Kidney epithelial cell (primary cell): ENCODE results near the gene FGF1. TPM values are rescaled to one million over a fixed set of nuclear protein-coding genes. Genes with fewer than 3 reads are reported as not detected.

Experiments used
- DNase-seq: peaks from one replicate; pipeline ENCODE4 v3.0.0-alpha.2; 2010; ENCODE audit warnings: low read depth
- H3K27me3 ChIP-seq: 2 replicates; pipeline ENCODE4 v1.6.0; 2011; ENCODE audit warnings: low read length; ENCODE audit not compliant: control insufficient read depth, insufficient read depth
- H3K36me3 ChIP-seq: 2 replicates; pipeline ENCODE4 v1.5.1; 2011; ENCODE audit warnings: low read length; ENCODE audit not compliant: control insufficient read depth, insufficient read depth
- H3K4me3 ChIP-seq: 2 replicates; pipeline ENCODE4 v1.5.1; 2011; ENCODE audit warnings: low read depth, mild to moderate bottlenecking, control low read depth, low read length
- CTCF ChIP-seq: IDR thresholded peaks from 2 replicates; pipeline ENCODE4 v1.5.1; 2011; ENCODE audit warnings: mild to moderate bottlenecking, moderate library complexity, low read length, control low read depth, inconsistent platforms; ENCODE audit not compliant: insufficient read depth, poor library complexity, severe bottlenecking
- total RNA-seq: library from RNA; depleted of rRNA; stranded (reverse); fragments of >200 nt; gene quantifications from 2 replicates; pipeline ENCODE4 v1.2.3, GENCODE V29; 2015

FGF1 gene
- total RNA-seq, 1 donor from 2014 or later = 12.1 TPM

- Histone ChIP-seq H3K36me3 (no peaks in the 10 kb centered on the region), H3K27me3 (no peaks in the 10 kb centered on the region), H3K4me3 (no peak overlapping the region)
- TF ChIP-seq CTCF = no peak
- no peak for DNase-seq
These were observed 51.5 kb downstream of the FGF1 start for GRCh38 chr5:142634216-142635011.

GRCh38 chr5:142630927-142631539 is 54.9 kb downstream of the FGF1 start:
- TF ChIP-seq CTCF = no peak

GRCh38 chr5:142627383-142628217 is 58.3 kb downstream of the FGF1 start:
- TF ChIP-seq CTCF = no peak
- no peaks in the 10 kb centered on the region for H3K27me3 ChIP-seq
- H3K36me3 ChIP-seq = no peaks in the 10 kb centered on the region
- no peak for DNase-seq
- no peak overlapping the region for H3K4me3 ChIP-seq

More at GRCh38 chr5:142630927-142631539, 54.9 kb downstream of the FGF1 start:
- no peak overlapping the region for H3K4me3 ChIP-seq
- no peaks in the 10 kb centered on the region for H3K36me3 ChIP-seq
- no peaks in the 10 kb centered on the region for H3K27me3 ChIP-seq
- no peak for DNase-seq

- no peak for TF ChIP-seq CTCF
- H3K4me3 ChIP-seq = no peak overlapping the region
- DNase-seq = no peak
- H3K27me3 ChIP-seq = no peaks in the 10 kb centered on the region
- no peaks in the 10 kb centered on the region for H3K36me3 ChIP-seq
These were observed 59.1 kb downstream of the FGF1 start for GRCh38 chr5:142626786-142627185.

- TF ChIP-seq CTCF = no peak
- no peak for DNase-seq
- no peak overlapping the region for H3K4me3 ChIP-seq
- H3K27me3 ChIP-seq = no peaks in the 10 kb centered on the region
- no peaks in the 10 kb centered on the region for H3K36me3 ChIP-seq
These were observed 59.8 kb downstream of the FGF1 start for GRCh38 chr5:142626099-142626498.
